Measurements from ENCODE around the gene CRADD. TPM values are rescaled to one million over a fixed set of nuclear protein-coding genes. Genes with fewer than 3 reads are reported as not detected.
"Not testable (repeated sequence)": the region's sequence is repeated elsewhere in the genome, so short reads cannot be mapped to it uniquely, and the experiment has no call there.

The CRADD gene
- total RNA-seq, 1 donor from 2014 or later = 9.8 TPM

- no peak overlapping the region for H3K27ac Mint-ChIP-seq (ENCODE audit: unreplicated experiment)
- peaks cover 37% of the 10 kb centered on the region for H3K36me3 Mint-ChIP-seq (ENCODE audit: low read depth)
- TF ChIP-seq CTCF (conservative IDR thresholded peaks at IDR 0.05) = no peak
- no peak overlapping the region for H3K4me3 Mint-ChIP-seq
- no peaks in the 10 kb centered on the region for H3K4me1 Mint-ChIP-seq
- peaks cover 41% of the 10 kb centered on the region for H3K9me3 Mint-ChIP-seq
- DNase-seq (ENCODE audit: low read depth, low spot score) = no peak
- H3K27me3 Mint-ChIP-seq (ENCODE audit: low read depth) = no peaks in the 10 kb centered on the region
Observed at GRCh38 chr12:93870020-93870795, 193.0 kb downstream of the CRADD start.

- DNase-seq (ENCODE audit: low read depth, low spot score); H3K4me3 Mint-ChIP-seq; H3K4me1 Mint-ChIP-seq; H3K27me3 Mint-ChIP-seq (ENCODE audit: low read depth); H3K27ac Mint-ChIP-seq (ENCODE audit: unreplicated experiment): not testable (repeated sequence)
- Mint-ChIP-seq H3K36me3 (ENCODE audit: low read depth) (peaks cover 35% of the 10 kb centered on the region), H3K9me3 (peaks cover 39% of the 10 kb centered on the region)
Observed at GRCh38 chr12:93871566-93871965, 194.4 kb downstream of the CRADD start.

- no peak overlapping the region for H3K27ac Mint-ChIP-seq (ENCODE audit: unreplicated experiment)
- no peak overlapping the region for H3K4me3 Mint-ChIP-seq
- no peaks in the 10 kb centered on the region for H3K27me3 Mint-ChIP-seq (ENCODE audit: low read depth)
- DNase-seq (ENCODE audit: low read depth, low spot score) = no peak
- peaks cover 31% of the 10 kb centered on the region for H3K36me3 Mint-ChIP-seq (ENCODE audit: low read depth)
- H3K4me1 Mint-ChIP-seq = no peaks in the 10 kb centered on the region
- peaks cover 30% of the 10 kb centered on the region for H3K9me3 Mint-ChIP-seq
- no peak for TF ChIP-seq CTCF (conservative IDR thresholded peaks at IDR 0.05)
Observed at GRCh38 chr12:93873561-93873960, 196.4 kb downstream of the CRADD start.

- H3K4me1 Mint-ChIP-seq = no peaks in the 10 kb centered on the region
- no peak for DNase-seq (ENCODE audit: low read depth, low spot score)
- H3K27me3 Mint-ChIP-seq (ENCODE audit: low read depth) = no peaks in the 10 kb centered on the region
- peaks cover 28% of the 10 kb centered on the region for H3K36me3 Mint-ChIP-seq (ENCODE audit: low read depth)
- peaks cover 23% of the 10 kb centered on the region for H3K9me3 Mint-ChIP-seq
- TF ChIP-seq CTCF (conservative IDR thresholded peaks at IDR 0.05) = no peak
- no peak overlapping the region for H3K27ac Mint-ChIP-seq (ENCODE audit: unreplicated experiment)
- no peak overlapping the region for H3K4me3 Mint-ChIP-seq
Observed at GRCh38 chr12:93875157-93875556, 198.0 kb downstream of the CRADD start.

GRCh38 chr12:93876360-93876759, 199.2 kb downstream of the CRADD start:
- no peak overlapping the region for H3K4me3 Mint-ChIP-seq
- peaks cover 5% of the 10 kb centered on the region for H3K4me1 Mint-ChIP-seq
- no peak for DNase-seq (ENCODE audit: low read depth, low spot score)
- no peak overlapping the region for H3K27ac Mint-ChIP-seq (ENCODE audit: unreplicated experiment)
- peaks cover 22% of the 10 kb centered on the region for H3K9me3 Mint-ChIP-seq
- TF ChIP-seq CTCF (conservative IDR thresholded peaks at IDR 0.05) = no peak
- peaks cover 28% of the 10 kb centered on the region for H3K36me3 Mint-ChIP-seq (ENCODE audit: low read depth)
- H3K27me3 Mint-ChIP-seq (ENCODE audit: low read depth) = no peaks in the 10 kb centered on the region

DNA sequence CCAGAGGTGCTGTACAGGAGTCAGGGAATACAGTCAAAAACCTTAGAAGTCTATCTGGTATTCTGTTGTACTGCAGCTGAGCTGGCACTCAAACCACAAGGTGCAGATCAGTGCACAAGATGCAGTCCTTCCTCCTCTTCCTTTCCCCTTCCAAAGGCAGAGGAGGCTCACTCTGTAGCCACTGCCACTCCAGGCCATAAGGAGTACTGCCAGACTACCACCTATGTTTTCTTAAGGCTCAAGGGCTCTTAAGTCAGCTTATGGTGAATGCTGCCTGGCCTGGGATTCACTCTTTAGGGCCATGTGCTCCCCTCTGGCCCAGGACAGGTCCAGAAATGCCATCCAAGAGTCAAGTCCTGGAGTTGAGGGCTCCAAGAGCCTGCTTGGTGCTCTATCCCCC, 200.3 kb downstream of the CRADD start:
- Mint-ChIP-seq H3K27me3 (ENCODE audit: low read depth) (no peaks in the 10 kb centered on the region), H3K9me3 (peaks cover 14% of the 10 kb centered on the region)
- TF ChIP-seq CTCF (conservative IDR thresholded peaks at IDR 0.05) = no peak

More for the DNA sequence above, 200.3 kb downstream of the CRADD start:
- peaks cover 20% of the 10 kb centered on the region for H3K36me3 Mint-ChIP-seq (ENCODE audit: low read depth)
- no peak overlapping the region for H3K4me3 Mint-ChIP-seq
- no peak overlapping the region for H3K27ac Mint-ChIP-seq (ENCODE audit: unreplicated experiment)
- peaks cover 5% of the 10 kb centered on the region for H3K4me1 Mint-ChIP-seq
- no peak for DNase-seq (ENCODE audit: low read depth, low spot score)
